Ovary (tissue), 9 donors: ENCODE data around the gene DEPDC1B. TPM values are rescaled to one million over a fixed set of nuclear protein-coding genes. Genes with fewer than 3 reads are reported as not detected.
"Not testable (repeated sequence)": the region's sequence is repeated elsewhere in the genome, so short reads cannot be mapped to it uniquely, and the experiment has no call there.

Source experiments
- DNase-seq, 5 donors: peaks; one replicate each; pipeline ENCODE4 v3.0.0-alpha.2; 2019 to 2020
- H3K27ac ChIP-seq, 2 donors: fragments of 200-600 bp; one replicate each; pipeline versions ENCODE4 v1.5.1 to v1.8.0; 2019 to 2022
- H3K27me3 ChIP-seq: fragments of 200-600 bp; one replicate; pipeline ENCODE4 v1.8.0; 2022
- H3K36me3 ChIP-seq: fragments of 200-600 bp; sonication (generic); one replicate; pipeline ENCODE4 v1.5.1; 2019
- H3K4me1 ChIP-seq: one replicate; pipeline ENCODE4 v1.8.1; 2013; ENCODE audit warnings: mild to moderate bottlenecking, moderate library complexity; ENCODE audit not compliant: insufficient read depth
- H3K4me3 ChIP-seq: fragments of 200-600 bp; sonication (generic); one replicate; pipeline ENCODE4 v1.5.1; 2017
- H3K9me3 ChIP-seq, 2 donors: fragments of 200-600 bp in 1 of 2; sonication (generic) in 1 of 2; one replicate each; pipeline versions ENCODE4 v1.5.1 to v1.8.1; 2013 to 2019; ENCODE audit warnings: mild to moderate bottlenecking in 1 of 2, moderate library complexity in 1 of 2
- CTCF ChIP-seq, 3 donors: fragments of 450-650 bp in 2 of 3; fragments of 200-600 bp in 1 of 3; IDR thresholded peaks; one replicate each; pipeline versions ENCODE4 v1.5.1 to v1.8.0; 2016 to 2022; ENCODE audit warnings: antibody characterized with exemption in 3 of 3, mild to moderate bottlenecking in 1 of 3
- EP300 ChIP-seq: sonication (generic); formaldehyde crosslinking; IDR thresholded peaks from one replicate; pipeline ENCODE4 v1.6.1; 2017; ENCODE audit warnings: antibody characterized with exemption
- POLR2A ChIP-seq: fragments of 450-650 bp; IDR thresholded peaks from one replicate; pipeline ENCODE4 v1.6.1; 2017; ENCODE audit warnings: antibody characterized with exemption, mild to moderate bottlenecking, moderate library complexity
- WGBS, 3 donors: extraction: QIAGEN DNeasy Blood & Tissue Kit in 1 of 3; methylation state at CpG; one replicate each; pipeline versions ENCODE4 v1.1.5 to v1.1.7; 2013 to 2017; 5-methylcytosine and 5-hydroxymethylcytosine counted together
- intact Hi-C, 4 donors: fragments of 100-400 bp; cut with DNase I; formaldehyde crosslinking; loops; one replicate each; pipeline versions ENCODE4 v1.11.0 to v1.15.1; 2022 to 2023
- polyA plus RNA-seq, 2 donors: library from polyadenylated mRNA; stranded (reverse); fragments of 200-250 nt in 1 of 2; fragments of 350-450 nt in 1 of 2; fragmentation: Illumina TruSeq in 1 of 2; extraction: RNeasy Lipid Tissue Mini Kit (QIAGEN cat#74804) in 1 of 2; gene quantifications; one replicate each; pipeline ENCODE4 v1.2.3, GENCODE V29; 2013 to 2014
- total RNA-seq, 7 donors: library from RNA; depleted of rRNA in 2 of 7; stranded (reverse); fragments of >200 nt in 2 of 7; fragmentation: NEBNext Ultra II Directional in 3 of 7; extraction: Animal tissue kit (Norgen Biotek cat#: 25700) in 3 of 7; gene quantifications; one replicate each; pipeline versions ENCODE4 v1.1.0 to v1.2.4, GENCODE V29; 2016 to 2023
- donor health status: DM: no; HTN: no; CAD: no; lungs with moderate emphysema.
- donor health status: DM: no; HTN: no; CAD: no.
- donor health status: Bipolar disorder and iron deficiency.
- donor health status: DM: yes; HTN: yes; CAD: no.
- donor health status: DM: no; HTN: no; CAD: no.
- donor health status: DM: yes; HTN: yes; CAD: no.

DEPDC1B gene
- total and polyA plus RNA-seq, 9 donors = 0.36 to 1.2 (median 0.65) TPM; not detected in 3

GRCh38 chr5:60594715-60595477 is 105.1 kb downstream of the DEPDC1B start:
- Histone ChIP-seq H3K9me3 (no peaks in the 10 kb centered on the region), H3K36me3 (no peaks in the 10 kb centered on the region), H3K27me3 (no peaks in the 10 kb centered on the region), H3K4me3 (no peak overlapping the region), H3K27ac (no peak overlapping the region), H3K4me1 (no peaks in the 10 kb centered on the region)
- WGBS, 3 donors = 67 to 74% (median 68%) methylated on average over 4 of the region's 4 CpGs
- TF ChIP-seq CTCF (IDR thresholded peaks at IDR 0.05) (no peak), POLR2A (no peak), EP300 (no peak)
- intact Hi-C loops = no loop called here
- DNase-seq = no peak

GRCh38 chr5:60590172-60590571 is 109.8 kb downstream of the DEPDC1B start:
- Histone ChIP-seq H3K4me3 (no peak overlapping the region), H3K27ac (no peak overlapping the region), H3K9me3 (no peaks in the 10 kb centered on the region), H3K27me3 (no peaks in the 10 kb centered on the region), H3K36me3 (no peaks in the 10 kb centered on the region), H3K4me1 (no peaks in the 10 kb centered on the region)
- DNase-seq = no peak
- no peak for TF ChIP-seq POLR2A
- no peak for TF ChIP-seq CTCF (IDR thresholded peaks at IDR 0.05)
- TF ChIP-seq EP300 = no peak
- WGBS, 3 donors = 75 to 98% (median 96%) methylated on average over 2 of the region's 2 CpGs
- intact Hi-C loops = no loop called here

- intact Hi-C loops = not testable (repeated sequence)
- 92 to 96% (median 95%) methylated on average over 6 of the region's 6 CpGs for WGBS, 3 donors
Observed at GRCh38 chr5:60587312-60587711, 112.7 kb downstream of the DEPDC1B start.

GRCh38 chr5:60586307-60586901 is 113.6 kb downstream of the DEPDC1B start:
- Histone ChIP-seq H3K36me3 (no peaks in the 10 kb centered on the region), H3K4me3 (no peak overlapping the region), H3K27me3 (no peaks in the 10 kb centered on the region), H3K9me3 (no peaks in the 10 kb centered on the region), H3K4me1 (no peaks in the 10 kb centered on the region), H3K27ac (no peak overlapping the region)
- intact Hi-C loops = no loop called here
- no peak for DNase-seq
- 91 to 94% (median 92%) methylated on average over 1 of the region's 1 CpG for WGBS, 3 donors
- TF ChIP-seq POLR2A = no peak
- TF ChIP-seq CTCF (IDR thresholded peaks at IDR 0.05) = no peak
- TF ChIP-seq EP300 = no peak

More at GRCh38 chr5:60587312-60587711, 112.7 kb downstream of the DEPDC1B start:
- not testable (repeated sequence) for DNase-seq, H3K4me1 ChIP-seq, H3K9me3 ChIP-seq, H3K27me3 ChIP-seq, H3K36me3 ChIP-seq, H3K27ac ChIP-seq, H3K4me3 ChIP-seq

- DNase-seq = no peak
- WGBS, 3 donors = 84 to 91% (median 89%) methylated on average over 5 of the region's 5 CpGs
- Histone ChIP-seq H3K9me3 (no peaks in the 10 kb centered on the region), H3K27me3 (no peaks in the 10 kb centered on the region), H3K27ac (no peak overlapping the region), H3K4me3 (no peak overlapping the region), H3K36me3 (no peaks in the 10 kb centered on the region), H3K4me1 (no peaks in the 10 kb centered on the region)
- intact Hi-C loops = no loop called here
- TF ChIP-seq CTCF (IDR thresholded peaks at IDR 0.05) = no peak
- TF ChIP-seq EP300 = no peak
- no peak for TF ChIP-seq POLR2A
Observed at GRCh38 chr5:60585618-60586017, 114.3 kb downstream of the DEPDC1B start.
